Fibroblast of skin of left quadriceps (primary cell): ENCODE data around the gene CSH1.
A peak's percentile ranks its signal among the peaks of the same experiment; 100 is the strongest.
"Not testable (repeated sequence)": the region's sequence is repeated elsewhere in the genome, so short reads cannot be mapped to it uniquely, and the experiment has no call there.

ENCODE experiments used
- DNase-seq, 2 experiments: peaks; one replicate each; pipeline ENCODE4 v3.0.0-alpha.2; 2013; ENCODE audit warnings: low read depth in 2 of 2

The CSH1 gene

DNA sequence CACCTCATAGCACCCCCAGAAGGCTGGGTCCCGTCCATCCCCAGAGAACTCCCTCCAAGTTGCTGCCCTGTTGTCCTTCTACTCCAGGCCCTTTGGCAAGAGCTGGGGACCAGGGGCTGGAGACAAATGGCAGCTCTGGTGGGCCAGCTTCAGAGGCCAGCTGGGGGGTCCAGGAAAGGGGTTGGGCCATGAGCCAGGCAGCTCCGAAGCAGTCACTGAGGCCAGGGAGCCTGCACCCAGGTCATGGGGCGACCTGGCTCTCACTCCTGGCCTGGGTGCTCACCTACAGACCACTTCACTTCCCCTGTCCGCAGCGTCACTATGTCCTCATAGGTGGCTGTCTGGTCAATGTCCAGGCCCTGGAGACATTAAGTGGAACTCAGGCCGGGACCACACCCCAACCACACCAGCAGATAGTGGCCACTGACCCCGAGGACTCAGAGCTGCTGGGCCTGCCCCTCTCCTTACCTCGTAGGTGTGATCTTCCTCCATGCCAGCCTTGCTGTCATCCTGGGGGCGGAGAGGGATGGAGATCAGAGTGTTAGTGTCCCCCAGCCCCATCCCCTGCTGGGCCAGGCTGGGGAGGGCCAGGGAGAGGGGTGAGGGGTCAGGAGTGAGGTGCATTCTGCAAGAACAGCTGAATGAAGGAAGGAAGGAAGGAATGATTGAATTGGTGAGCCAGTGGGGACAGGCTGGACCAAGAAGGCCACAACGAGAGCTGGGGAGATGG lies 32.8 kb upstream of the CSH1 start:
- DNase-seq: no peak

GRCh38 chr17:63928172-63928666 lies 31.8 kb upstream of the CSH1 start:
- no peak for DNase-seq

- no peak for DNase-seq
Observed at GRCh38 chr17:63927464-63928171, 31.2 kb upstream of the CSH1 start.

DNA sequence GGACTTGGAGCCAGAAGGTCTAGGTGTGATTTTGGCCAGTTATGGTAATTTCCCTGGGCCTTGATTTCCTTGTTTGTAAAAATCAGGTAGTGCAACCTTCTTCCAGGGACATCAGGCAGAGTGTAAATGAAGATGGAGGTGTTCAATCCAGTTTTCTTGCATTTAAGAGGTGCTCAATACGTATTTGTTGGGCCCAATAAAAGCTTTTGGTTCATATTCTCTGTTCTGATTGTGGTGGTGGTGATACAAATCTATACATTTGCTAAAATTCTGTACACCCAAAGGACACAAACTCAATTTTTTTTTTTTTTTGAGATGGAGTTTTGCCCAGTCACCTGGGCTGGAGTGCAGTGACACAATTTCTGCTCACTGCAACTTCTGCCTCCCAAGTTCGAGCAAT lies 29.8 kb upstream of the CSH1 start:
- no peak for DNase-seq

- DNase-seq: no peak
Observed at GRCh38 chr17:63925615-63926014, 29.2 kb upstream of the CSH1 start.

DNA sequence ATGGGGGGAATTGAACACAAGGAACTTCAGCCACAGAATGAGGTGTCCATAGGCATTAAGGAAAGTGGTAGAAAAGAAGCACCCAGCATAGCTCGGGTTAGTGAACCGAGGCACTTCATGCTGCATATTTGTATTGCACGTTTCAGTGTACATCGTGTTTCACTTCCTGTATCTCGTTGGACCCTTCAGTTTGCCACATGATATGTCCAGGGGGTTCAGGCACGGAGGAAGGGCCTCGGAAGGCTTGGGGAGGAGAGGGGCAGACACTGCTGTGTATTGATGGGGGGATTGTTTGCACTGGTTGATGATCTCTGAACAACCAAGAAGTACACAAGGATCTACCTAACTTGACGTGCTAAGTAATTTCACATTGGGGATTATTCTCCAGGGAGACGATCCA lies 26.0 kb upstream of the CSH1 start:
- not testable (repeated sequence) for DNase-seq

GRCh38 chr17:63920779-63921178 lies 24.4 kb upstream of the CSH1 start:
- DNase-seq: not testable (repeated sequence)

DNA sequence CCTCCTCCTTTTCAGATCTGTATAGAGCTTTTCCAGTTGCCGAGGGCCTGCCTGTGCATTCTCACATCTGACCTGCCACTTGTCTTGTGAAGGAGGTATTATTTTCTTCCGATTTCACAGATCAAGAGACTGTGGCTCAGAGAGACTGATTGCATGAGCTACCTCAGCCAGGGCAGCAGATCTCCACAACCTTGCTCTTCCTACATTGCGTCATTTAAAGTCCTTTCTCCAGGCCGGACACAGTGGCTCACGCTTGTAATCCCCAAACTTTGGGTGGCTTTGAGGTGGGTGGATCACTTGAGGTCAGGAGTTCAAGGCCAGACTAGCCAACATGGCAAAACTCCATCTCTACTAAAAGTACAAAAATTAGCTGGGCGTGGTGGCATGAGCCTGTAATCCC lies 23.7 kb upstream of the CSH1 start:
- not testable (repeated sequence) for DNase-seq

DNA sequence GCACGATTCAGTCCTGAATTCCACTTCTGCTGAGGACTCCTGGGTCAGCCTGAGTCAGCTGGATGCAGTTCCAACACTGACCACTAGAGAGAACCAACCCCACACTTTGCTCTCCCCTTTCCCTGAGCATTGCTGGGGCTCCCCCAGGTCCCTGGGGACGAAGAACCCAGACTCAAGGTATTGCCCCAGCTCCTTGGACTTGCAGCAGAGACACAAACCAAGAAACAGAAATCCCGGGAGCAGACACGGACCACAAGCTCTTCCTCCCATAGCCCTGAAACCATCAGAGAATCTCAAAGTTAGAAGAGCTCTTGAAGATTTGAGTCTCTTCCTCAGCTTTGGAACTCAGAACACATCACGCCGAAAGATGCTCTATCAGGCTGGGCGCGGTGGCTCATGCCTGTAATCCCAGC lies 22.9 kb upstream of the CSH1 start:
- peak; percentile 15 to 28 for DNase-seq

DNA sequence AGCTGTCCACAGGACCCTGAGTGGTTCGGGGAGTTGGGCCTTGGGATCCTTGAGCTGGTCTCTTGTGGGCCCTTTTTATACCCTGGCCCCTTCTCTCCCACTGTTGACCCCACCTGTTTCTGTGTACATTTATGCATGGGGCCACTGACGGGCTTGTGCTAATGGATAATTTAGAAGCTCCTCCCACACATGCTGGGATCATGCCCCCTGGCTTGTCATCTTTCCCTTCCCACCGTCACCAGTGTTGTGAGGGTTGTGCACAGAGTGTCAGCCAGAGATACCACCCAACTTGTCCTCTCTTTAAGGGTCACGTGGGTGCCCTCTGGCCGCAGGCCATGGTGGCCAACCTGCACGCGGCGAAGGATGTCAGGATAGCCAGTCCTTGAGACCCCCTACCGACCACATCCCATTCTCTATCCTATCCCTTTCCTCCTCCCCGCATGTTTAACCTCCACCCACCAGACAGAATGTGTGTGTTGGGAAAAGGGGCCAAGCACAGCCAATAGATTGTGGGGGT lies 22.5 kb upstream of the CSH1 start, which contains the start of gene GH1:
Gene GH1, minus strand, starts transcription at position 51 of the 517 bp plus-strand sequence. CDS start 63 bp downstream, outside the sequence.
- not testable (repeated sequence) for DNase-seq

- DNase-seq: no peak
Observed at GRCh38 chr17:63918305-63918704, 21.9 kb upstream of the CSH1 start.

- no peak for DNase-seq
Observed at GRCh38 chr17:63917646-63918045, 21.3 kb upstream of the CSH1 start.

GRCh38 chr17:63917206-63917605 lies 20.8 kb upstream of the CSH1 start:
- not testable (repeated sequence) for DNase-seq

- no peak for DNase-seq
Observed at GRCh38 chr17:63916566-63917185, 20.3 kb upstream of the CSH1 start.

DNA sequence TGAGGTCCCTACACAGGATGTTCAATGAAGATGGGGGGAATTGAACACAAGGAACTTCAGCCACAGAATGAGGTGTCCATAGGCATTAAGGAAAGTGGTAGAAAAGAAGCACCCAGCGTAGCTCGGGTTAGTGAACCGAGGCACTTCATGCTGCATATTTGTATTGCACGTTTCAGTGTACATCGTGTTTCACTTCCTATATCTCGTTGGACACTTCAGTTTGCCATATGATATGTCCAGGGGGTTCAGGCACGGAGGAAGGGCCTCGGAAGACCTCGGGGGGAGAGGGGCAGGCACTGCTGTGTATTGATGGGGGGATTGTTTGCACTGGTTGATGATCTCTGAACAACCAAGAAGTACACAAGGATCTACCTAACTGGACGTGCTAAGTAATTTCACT lies 19.4 kb upstream of the CSH1 start:
- DNase-seq: not testable (repeated sequence)

GRCh38 chr17:63914471-63914870 lies 18.1 kb upstream of the CSH1 start:
- DNase-seq: no peak

DNA sequence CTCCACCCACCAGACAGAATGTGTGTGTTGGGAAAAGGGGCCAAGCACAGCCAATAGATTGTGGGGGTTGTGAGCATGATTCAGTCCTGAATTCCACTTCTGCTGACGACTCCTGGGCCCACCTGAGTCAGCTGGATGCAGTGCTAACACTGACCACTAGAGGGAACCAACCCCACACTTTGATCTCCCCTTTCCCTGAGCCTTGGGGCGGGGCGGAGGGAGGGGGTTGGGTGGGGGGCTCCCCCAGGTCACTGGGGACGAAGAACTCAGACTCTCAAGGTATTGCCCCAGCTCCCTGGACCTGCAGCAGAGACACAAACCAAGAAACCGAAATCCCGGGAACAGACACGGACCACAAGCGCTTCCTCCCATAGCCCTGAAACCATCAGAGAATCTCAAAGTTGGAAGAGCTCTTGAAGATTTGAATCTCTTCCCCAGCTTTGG lies 15.3 kb upstream of the CSH1 start:
- no peak for DNase-seq

DNA sequence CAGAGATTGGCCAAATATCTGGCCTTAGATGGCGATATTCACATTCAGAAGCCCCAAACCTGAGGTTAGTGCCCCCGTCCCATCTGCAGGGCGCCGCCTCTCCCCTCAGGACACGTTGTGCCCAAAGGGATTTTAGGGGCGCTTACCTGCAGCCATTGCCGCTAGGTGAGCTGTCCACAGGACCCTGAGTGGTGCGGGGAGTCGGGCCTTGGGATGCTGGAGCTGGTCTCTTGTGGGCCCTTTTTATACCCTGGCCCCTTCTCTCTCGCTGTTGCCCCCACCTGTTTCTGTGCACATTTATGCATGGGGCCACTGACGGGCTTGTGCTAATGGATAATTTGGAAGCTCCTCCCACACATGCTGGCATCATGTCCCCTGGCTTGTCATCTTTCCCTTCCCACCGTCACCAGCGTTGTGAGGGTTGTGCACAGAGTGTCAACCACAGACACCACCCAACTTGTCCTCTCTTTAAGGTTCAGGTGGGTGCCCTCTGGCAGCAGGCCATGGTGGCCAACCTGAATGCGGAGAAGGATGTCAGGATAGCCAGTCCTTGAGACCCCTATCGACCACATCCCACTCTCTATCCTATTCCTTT lies 14.8 kb upstream of the CSH1 start, which contains the start of gene CSHL1:
Gene CSHL1, minus strand, starts transcription at position 218 of the 595 bp plus-strand sequence. Its CDS starts 62 bp downstream, at position 156.
- no peak for DNase-seq

- DNase-seq: no peak
Observed at GRCh38 chr17:63910096-63910495, 13.7 kb upstream of the CSH1 start.

DNA sequence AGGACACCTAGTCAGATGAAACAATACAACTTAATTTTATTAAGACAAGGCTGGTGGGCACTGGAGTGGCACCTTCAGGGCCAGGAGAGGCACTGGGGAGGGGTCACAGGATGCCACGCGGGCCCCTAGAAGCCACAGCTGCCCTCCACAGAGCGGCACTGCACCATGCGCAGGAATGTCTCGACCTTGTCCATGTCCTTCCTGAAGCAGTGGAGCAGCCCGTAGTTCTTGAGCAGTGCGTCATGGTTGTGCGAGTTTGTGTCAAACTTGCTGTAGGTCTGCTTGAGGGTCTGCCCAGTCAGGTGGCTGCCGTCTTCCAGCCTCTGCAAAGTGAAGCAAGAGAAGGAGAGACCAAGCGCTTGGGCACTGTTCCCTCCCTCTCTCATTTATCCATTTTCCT lies 13.2 kb upstream of the CSH1 start:
- not testable (repeated sequence) for DNase-seq

DNA sequence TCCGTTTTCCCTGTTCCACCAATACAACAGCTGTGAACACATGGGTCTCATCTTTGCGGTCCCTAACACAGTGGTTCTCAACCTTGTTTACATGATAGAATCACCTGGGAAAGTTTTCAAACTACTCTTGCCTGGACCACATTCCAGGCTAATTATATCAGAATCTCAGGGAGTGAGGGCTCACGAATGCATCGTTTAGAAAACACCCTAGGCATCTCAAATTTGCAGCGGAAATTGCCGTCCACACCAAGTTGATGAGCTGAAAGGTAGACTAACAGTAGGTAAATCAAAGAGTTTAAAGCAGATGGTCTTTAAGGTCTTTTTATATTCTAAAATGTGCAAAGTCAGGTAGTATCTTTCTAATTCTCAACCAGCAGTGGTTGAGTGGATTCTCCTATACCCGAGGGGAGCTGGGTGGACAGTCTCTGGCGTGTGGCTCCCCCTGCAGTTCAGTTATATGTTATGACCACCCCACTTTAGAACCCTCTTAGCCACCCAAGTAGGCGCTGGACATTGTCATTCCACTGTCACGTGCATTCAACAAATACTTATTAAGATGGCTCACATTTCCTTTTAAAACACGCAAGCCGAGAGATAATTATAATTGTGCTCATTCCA lies 10.9 kb upstream of the CSH1 start:
- not testable (repeated sequence) for DNase-seq
